ENCODE results near the gene ST3GAL6.

The ST3GAL6 gene

GRCh38 chr3:98750276-98750919 lies 12.7 kb upstream of the ST3GAL6 start:
- no peak for TF ChIP-seq CTCF (IDR thresholded peaks at IDR 0.05)
- peaks cover 10% of the 10 kb centered on the region for H3K36me3 Mint-ChIP-seq (ENCODE audit: low read depth)
- no peak overlapping the region for H3K4me3 Mint-ChIP-seq
- H3K27ac Mint-ChIP-seq, result no peak overlapping the region
- H3K27me3 Mint-ChIP-seq (ENCODE audit: low read depth, poor library complexity), result peaks cover 5% of the 10 kb centered on the region
- H3K9me3 Mint-ChIP-seq, result no peaks in the 10 kb centered on the region
- DNase-seq, result no peak
- H3K4me1 Mint-ChIP-seq, result peaks cover 15% of the 10 kb centered on the region

- TF ChIP-seq CTCF (IDR thresholded peaks at IDR 0.05), result no peak
- peaks cover 7% of the 10 kb centered on the region for H3K4me1 Mint-ChIP-seq
- peaks cover 5% of the 10 kb centered on the region for H3K27me3 Mint-ChIP-seq (ENCODE audit: low read depth, poor library complexity)
- DNase-seq, result no peak
- H3K9me3 Mint-ChIP-seq, result no peaks in the 10 kb centered on the region
- H3K36me3 Mint-ChIP-seq (ENCODE audit: low read depth), result peaks cover 14% of the 10 kb centered on the region
- no peak overlapping the region for H3K27ac Mint-ChIP-seq
- no peak overlapping the region for H3K4me3 Mint-ChIP-seq
These were observed 8.7 kb upstream of the ST3GAL6 start for GRCh38 chr3:98754483-98754882.

- Mint-ChIP-seq H3K27ac (peak overlapping the region; percentile 18), H3K27me3 (ENCODE audit: low read depth, poor library complexity) (peaks cover 5% of the 10 kb centered on the region), H3K4me1 (peaks cover 7% of the 10 kb centered on the region), H3K4me3 (no peak overlapping the region), H3K9me3 (no peaks in the 10 kb centered on the region), H3K36me3 (ENCODE audit: low read depth) (peaks cover 14% of the 10 kb centered on the region)
- no peak for TF ChIP-seq CTCF (IDR thresholded peaks at IDR 0.05)
- DNase-seq, result no peak
These were observed 7.5 kb upstream of the ST3GAL6 start for GRCh38 chr3:98755601-98756000.

GRCh38 chr3:98759629-98760028 lies 3.5 kb upstream of the ST3GAL6 start:
- H3K27me3 Mint-ChIP-seq (ENCODE audit: low read depth, poor library complexity), result no peaks in the 10 kb centered on the region
- no peak overlapping the region for H3K4me3 Mint-ChIP-seq
- no peak for TF ChIP-seq CTCF (IDR thresholded peaks at IDR 0.05)
- H3K27ac Mint-ChIP-seq, result no peak overlapping the region
- DNase-seq, result no peak
- peaks cover 9% of the 10 kb centered on the region for H3K36me3 Mint-ChIP-seq (ENCODE audit: low read depth)
- peaks cover 26% of the 10 kb centered on the region for H3K4me1 Mint-ChIP-seq
- H3K9me3 Mint-ChIP-seq, result no peaks in the 10 kb centered on the region

- H3K4me3 Mint-ChIP-seq, result no peak overlapping the region
- no peaks in the 10 kb centered on the region for H3K27me3 Mint-ChIP-seq (ENCODE audit: low read depth, poor library complexity)
- no peak for TF ChIP-seq CTCF (IDR thresholded peaks at IDR 0.05)
- no peaks in the 10 kb centered on the region for H3K9me3 Mint-ChIP-seq
- H3K36me3 Mint-ChIP-seq (ENCODE audit: low read depth), result peaks cover 8% of the 10 kb centered on the region
- H3K27ac Mint-ChIP-seq, result no peak overlapping the region
- peaks cover 26% of the 10 kb centered on the region for H3K4me1 Mint-ChIP-seq
- no peak for DNase-seq
These were observed 1.4 kb upstream of the ST3GAL6 start for GRCh38 chr3:98761643-98762229.

All from nephron progenitor cell (in vitro differentiated cells).